Right lobe of liver (tissue), 4 donors: ENCODE measurements around the gene KRT33B.

ENCODE experiments used
- CTCF ChIP-seq, 4 donors: fragments of 200-600 bp in 3 of 4; fragments of 450-650 bp in 1 of 4; IDR thresholded peaks; one replicate each; pipeline versions ENCODE4 v1.5.1 to v1.8.0; 2016 to 2022; ENCODE audit warnings: antibody characterized with exemption in 4 of 4, mild to moderate bottlenecking in 2 of 4
- POLR2A ChIP-seq: fragments of 450-650 bp; IDR thresholded peaks from one replicate; pipeline ENCODE4 v1.6.1; 2017; ENCODE audit warnings: antibody characterized with exemption, mild to moderate bottlenecking
- donor health status: DM: no; HTN: no; CAD: no.
- donor health status: DM: no; HTN: no; CAD: no.
- donor health status: DM: no; HTN: yes; CAD: no.

- TF ChIP-seq CTCF (IDR thresholded peaks at IDR 0.05) (no peak), POLR2A (no peak)
Observed at GRCh38 chr17:41413353-41413957, 43.8 kb upstream of the KRT33B start.
